ENCODE data around the gene TJP1.

DNA sequence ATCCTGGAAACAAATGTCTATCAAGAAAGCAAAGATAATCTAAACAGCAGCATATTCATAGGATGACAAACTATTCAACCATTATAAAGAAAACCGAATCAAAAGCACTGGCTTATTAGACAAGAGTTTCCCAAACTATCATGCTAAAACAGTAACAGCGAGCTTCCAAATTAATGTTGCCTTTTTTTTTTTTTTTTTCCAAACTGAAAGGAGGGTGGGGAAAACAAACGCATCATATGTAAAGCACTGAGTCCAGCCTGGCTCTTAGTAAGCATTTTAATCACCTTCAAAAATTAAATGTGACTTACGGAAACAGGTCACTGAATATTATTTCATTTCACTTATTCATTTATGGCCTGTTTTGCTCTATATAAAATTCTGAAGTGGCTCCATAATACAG lies 2.3 kb downstream of the TJP1 start:
- TF ChIP-seq, protein P1, sequence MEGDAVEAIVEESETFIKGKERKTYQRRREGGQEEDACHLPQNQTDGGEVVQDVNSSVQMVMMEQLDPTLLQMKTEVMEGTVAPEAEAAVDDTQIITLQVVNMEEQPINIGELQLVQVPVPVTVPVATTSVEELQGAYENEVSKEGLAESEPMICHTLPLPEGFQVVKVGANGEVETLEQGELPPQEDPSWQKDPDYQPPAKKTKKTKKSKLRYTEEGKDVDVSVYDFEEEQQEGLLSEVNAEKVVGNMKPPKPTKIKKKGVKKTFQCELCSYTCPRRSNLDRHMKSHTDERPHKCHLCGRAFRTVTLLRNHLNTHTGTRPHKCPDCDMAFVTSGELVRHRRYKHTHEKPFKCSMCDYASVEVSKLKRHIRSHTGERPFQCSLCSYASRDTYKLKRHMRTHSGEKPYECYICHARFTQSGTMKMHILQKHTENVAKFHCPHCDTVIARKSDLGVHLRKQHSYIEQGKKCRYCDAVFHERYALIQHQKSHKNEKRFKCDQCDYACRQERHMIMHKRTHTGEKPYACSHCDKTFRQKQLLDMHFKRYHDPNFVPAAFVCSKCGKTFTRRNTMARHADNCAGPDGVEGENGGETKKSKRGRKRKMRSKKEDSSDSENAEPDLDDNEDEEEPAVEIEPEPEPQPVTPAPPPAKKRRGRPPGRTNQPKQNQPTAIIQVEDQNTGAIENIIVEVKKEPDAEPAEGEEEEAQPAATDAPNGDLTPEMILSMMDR (IDR thresholded peaks at IDR 0.05), result no peak
- no peak for TF ChIP-seq ZFX (IDR thresholded peaks at IDR 0.05; ENCODE audit: borderline replicate concordance)

All from 22Rv1 (cell line).